ENCODE measurements around the gene TBC1D9B. TPM values are rescaled to one million over a fixed set of nuclear protein-coding genes. Genes with fewer than 3 reads are reported as not detected.

TBC1D9B gene
- total RNA-seq, 1 donor from 2014 or later = 94.0 TPM

DNA sequence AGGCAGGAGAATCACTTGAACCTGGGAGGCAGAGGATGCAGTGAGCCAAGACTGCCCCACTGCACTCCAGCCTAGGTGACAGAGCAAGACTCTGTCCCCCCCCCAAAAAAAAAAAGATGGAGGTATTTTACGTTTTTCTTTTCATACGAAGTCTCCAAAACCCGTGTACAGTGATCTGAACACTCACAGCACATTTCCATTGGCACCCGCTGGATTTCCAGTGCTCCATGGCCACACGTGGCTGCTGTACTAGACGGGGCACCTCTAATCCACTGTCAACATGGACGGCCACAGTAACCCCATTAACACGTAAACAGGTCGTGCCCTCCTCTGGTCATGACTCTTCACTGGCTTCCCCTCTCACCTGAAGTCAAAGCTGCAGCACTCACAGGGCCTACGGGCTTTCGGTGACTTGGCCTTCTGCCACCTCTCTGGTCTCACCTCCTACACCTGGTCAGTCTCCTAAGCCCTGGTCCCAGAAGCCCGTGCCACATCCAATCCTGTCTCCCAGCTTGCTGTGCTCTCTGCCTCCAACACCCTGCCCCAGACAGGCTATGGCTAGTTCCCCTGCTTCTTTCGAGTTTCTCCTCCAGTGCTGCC is 22.1 kb downstream of the TBC1D9B start:
- intact Hi-C loops (cut with DNase I) = no loop called here
- no peaks in the 10 kb centered on the region for H3K27me3 ChIP-seq (ENCODE audit: low read depth)
- H3K9me3 ChIP-seq = peaks cover 18% of the 10 kb centered on the region
- H3K36me3 ChIP-seq = peaks cover 83% of the 10 kb centered on the region
- TF ChIP-seq, protein P1, sequence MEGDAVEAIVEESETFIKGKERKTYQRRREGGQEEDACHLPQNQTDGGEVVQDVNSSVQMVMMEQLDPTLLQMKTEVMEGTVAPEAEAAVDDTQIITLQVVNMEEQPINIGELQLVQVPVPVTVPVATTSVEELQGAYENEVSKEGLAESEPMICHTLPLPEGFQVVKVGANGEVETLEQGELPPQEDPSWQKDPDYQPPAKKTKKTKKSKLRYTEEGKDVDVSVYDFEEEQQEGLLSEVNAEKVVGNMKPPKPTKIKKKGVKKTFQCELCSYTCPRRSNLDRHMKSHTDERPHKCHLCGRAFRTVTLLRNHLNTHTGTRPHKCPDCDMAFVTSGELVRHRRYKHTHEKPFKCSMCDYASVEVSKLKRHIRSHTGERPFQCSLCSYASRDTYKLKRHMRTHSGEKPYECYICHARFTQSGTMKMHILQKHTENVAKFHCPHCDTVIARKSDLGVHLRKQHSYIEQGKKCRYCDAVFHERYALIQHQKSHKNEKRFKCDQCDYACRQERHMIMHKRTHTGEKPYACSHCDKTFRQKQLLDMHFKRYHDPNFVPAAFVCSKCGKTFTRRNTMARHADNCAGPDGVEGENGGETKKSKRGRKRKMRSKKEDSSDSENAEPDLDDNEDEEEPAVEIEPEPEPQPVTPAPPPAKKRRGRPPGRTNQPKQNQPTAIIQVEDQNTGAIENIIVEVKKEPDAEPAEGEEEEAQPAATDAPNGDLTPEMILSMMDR (IDR thresholded peaks at IDR 0.05) = no peak
- ATAC-seq (no peak), DNase-seq (no peak)
- no peak overlapping the region for H3K27ac ChIP-seq
- H3K4me1 ChIP-seq = no peaks in the 10 kb centered on the region
- H3K4me3 ChIP-seq = no peak overlapping the region

DNA sequence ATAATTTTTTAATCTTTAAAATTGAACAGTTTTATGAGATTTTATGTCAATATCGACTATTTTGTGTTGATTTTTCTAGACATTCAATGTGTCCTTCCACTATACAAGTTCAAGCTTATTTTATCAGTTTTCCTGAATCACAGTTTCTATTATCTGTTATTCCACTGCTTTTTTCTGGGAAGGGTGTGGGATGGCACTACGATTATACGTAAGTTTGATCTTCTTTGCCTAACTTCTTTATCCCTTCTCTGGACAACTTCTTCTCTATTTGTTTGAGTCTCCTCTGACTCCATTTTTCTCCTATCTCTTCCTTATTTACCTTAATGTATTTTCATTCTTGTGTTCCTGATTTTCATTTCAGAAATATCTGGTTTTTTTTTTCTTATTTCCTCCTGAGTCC is 24.5 kb downstream of the TBC1D9B start:
- intact Hi-C loops (cut with DNase I) = no loop called here
- ATAC-seq = no peak
- H3K4me1 ChIP-seq = no peaks in the 10 kb centered on the region
- TF ChIP-seq, protein P1 (IDR thresholded peaks at IDR 0.05) = no peak
- H3K4me3 ChIP-seq = no peak overlapping the region
- no peak for DNase-seq
- no peaks in the 10 kb centered on the region for H3K27me3 ChIP-seq (ENCODE audit: low read depth)
- no peak overlapping the region for H3K27ac ChIP-seq
- peaks cover 18% of the 10 kb centered on the region for H3K9me3 ChIP-seq
- peaks cover 77% of the 10 kb centered on the region for H3K36me3 ChIP-seq

DNA sequence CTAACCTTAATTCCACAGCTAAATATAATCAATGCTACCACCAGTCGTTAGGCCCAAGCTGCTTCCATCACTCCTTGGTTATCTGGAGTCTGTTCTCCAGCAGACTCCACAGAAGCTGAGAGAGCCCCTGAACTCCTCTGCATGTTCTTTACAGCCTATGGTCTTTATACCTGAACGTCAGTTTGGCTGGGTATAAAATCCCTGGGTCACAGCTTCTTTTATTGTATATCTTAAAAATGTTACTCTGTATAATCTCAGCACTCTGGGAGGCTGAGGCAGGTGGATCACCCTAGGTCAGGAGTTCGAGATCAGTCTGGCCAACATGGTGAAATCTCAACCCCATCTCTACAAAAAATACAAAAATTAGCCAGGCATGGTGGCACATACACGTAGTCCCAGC is 25.4 kb downstream of the TBC1D9B start:
- intact Hi-C loops (cut with DNase I) = no loop called here
- Histone ChIP-seq H3K4me3 (no peak overlapping the region), H3K9me3 (peaks cover 18% of the 10 kb centered on the region), H3K27me3 (ENCODE audit: low read depth) (no peaks in the 10 kb centered on the region), H3K27ac (no peak overlapping the region), H3K36me3 (peaks cover 77% of the 10 kb centered on the region), H3K4me1 (no peaks in the 10 kb centered on the region)
- no peak for ATAC-seq
- TF ChIP-seq, protein P1 (IDR thresholded peaks at IDR 0.05) = no peak
- DNase-seq = no peak

DNA sequence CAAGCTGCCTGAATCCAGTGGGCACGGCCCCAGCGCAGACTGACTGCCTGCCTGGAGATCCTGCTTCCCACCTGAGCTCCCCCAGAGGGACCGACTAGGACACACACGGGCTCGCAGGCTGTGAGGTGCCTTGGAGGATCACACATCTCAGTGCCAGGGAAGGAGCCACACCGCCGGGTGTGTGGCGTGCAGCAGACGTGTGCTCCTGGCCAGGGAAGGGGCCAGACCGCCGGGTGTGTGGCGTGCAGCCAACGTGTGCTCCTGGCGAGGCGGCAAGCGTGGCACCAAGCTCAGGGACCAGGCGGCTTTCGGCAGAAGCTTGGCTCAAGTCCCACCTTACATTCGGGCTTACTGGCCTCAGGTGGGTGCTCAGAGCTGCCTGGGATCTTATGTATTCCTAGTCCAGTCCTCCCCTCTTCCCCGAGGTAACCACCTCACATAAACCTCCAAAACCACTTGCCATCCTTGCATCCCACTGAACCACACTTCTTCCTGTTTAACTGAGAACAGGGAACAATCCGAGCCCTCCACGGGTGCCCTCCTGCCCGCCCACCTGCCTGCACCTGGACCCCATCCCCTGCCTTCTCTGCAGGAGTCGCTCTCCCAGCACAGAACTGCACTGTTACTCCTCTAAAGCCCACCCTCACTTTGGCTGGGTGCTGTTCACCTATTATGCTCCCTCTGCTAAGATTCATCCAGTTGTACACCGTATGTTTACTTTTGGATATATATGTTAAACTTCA is 26.7 kb downstream of the TBC1D9B start:
- Histone ChIP-seq H3K27me3 (ENCODE audit: low read depth) (no peaks in the 10 kb centered on the region), H3K27ac (no peak overlapping the region), H3K9me3 (peaks cover 18% of the 10 kb centered on the region), H3K36me3 (peaks cover 73% of the 10 kb centered on the region), H3K4me3 (no peak overlapping the region), H3K4me1 (no peaks in the 10 kb centered on the region)
- intact Hi-C loops (cut with DNase I) = no loop called here
- TF ChIP-seq, protein P1 (IDR thresholded peaks at IDR 0.05) = no peak
- ATAC-seq (no peak), DNase-seq (no peak)

DNA sequence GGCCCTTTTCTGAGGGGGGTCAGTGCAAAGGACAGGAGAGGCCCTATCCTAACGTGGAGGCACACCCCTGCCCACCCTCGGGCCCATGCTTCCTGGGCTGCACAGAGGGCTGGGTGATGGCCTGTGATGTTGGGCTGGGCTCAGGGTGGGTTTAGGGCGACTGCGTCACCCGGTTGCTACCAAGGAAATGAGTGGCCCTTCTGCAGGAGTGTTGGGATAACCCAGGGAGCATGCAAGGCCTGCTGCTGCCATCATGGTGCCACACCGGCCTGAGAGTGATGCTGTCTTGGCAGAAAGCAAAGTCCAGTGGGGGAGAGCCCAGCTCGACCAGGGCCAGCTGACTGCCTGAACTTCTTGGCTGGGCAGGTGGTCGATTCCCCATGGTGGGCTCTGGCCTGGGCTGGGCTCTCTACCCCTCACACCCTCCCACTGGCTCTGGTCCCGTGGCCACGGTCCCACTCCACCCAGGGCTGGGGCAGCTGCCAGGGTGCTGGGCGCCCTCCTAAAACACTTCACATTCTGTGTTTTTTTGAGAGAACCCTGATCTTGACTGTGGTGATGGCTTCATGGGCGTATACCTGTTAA is 27.5 kb downstream of the TBC1D9B start:
- Histone ChIP-seq H3K27me3 (ENCODE audit: low read depth) (no peaks in the 10 kb centered on the region), H3K4me3 (no peak overlapping the region), H3K4me1 (no peaks in the 10 kb centered on the region), H3K36me3 (peaks cover 76% of the 10 kb centered on the region), H3K9me3 (peaks cover 18% of the 10 kb centered on the region), H3K27ac (no peak overlapping the region)
- TF ChIP-seq, protein P1 (IDR thresholded peaks at IDR 0.05) = no peak
- intact Hi-C loops (cut with DNase I) = no loop called here
- DNase-seq (peak; percentile 32), ATAC-seq (peak in 1 of 2 donors; percentile 18)

Data from lower lobe of right lung (tissue), 2 donors.